WI38 (cell line): ENCODE results near the gene SPRY1.

ENCODE experiments used
- H3K4me3 ChIP-seq: 2 replicates; pipeline ENCODE4 v1.5.1; 2011; ENCODE audit warnings: low read depth, mild to moderate bottlenecking, control low read depth, low read length
- TF ChIP-seq, protein P1 (sequence below): IDR thresholded peaks from 2 replicates; pipeline ENCODE4 v1.5.1; 2012; ENCODE audit warnings: low read depth, mild to moderate bottlenecking, control low read depth, low read length

Gene SPRY1

GRCh38 chr4:123433573-123433972, 37.0 kb downstream of the SPRY1 start:
- H3K4me3 ChIP-seq: no peak overlapping the region
- TF ChIP-seq, protein P1, sequence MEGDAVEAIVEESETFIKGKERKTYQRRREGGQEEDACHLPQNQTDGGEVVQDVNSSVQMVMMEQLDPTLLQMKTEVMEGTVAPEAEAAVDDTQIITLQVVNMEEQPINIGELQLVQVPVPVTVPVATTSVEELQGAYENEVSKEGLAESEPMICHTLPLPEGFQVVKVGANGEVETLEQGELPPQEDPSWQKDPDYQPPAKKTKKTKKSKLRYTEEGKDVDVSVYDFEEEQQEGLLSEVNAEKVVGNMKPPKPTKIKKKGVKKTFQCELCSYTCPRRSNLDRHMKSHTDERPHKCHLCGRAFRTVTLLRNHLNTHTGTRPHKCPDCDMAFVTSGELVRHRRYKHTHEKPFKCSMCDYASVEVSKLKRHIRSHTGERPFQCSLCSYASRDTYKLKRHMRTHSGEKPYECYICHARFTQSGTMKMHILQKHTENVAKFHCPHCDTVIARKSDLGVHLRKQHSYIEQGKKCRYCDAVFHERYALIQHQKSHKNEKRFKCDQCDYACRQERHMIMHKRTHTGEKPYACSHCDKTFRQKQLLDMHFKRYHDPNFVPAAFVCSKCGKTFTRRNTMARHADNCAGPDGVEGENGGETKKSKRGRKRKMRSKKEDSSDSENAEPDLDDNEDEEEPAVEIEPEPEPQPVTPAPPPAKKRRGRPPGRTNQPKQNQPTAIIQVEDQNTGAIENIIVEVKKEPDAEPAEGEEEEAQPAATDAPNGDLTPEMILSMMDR: no peak

DNA sequence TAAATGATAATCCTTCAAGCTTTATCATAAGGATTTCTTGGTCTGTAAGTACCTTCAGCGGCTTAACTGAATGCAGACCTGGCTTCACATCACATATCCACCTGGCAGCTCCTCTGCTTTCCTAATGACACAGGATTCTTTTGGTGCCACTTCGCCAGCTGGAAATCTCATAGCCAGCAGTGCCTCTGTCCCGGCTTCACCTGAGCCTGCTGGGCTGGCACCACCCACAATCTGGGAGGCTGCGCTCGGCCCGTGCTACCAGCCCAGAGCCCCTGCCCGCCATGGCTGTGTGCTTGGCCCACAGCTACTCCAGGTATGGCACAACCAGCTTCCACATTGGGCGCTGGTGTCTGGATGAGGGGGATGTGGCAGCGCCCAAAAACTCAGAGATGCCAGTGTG, 37.4 kb downstream of the SPRY1 start:
- no peak overlapping the region for H3K4me3 ChIP-seq
- TF ChIP-seq, protein P1: no peak

DNA sequence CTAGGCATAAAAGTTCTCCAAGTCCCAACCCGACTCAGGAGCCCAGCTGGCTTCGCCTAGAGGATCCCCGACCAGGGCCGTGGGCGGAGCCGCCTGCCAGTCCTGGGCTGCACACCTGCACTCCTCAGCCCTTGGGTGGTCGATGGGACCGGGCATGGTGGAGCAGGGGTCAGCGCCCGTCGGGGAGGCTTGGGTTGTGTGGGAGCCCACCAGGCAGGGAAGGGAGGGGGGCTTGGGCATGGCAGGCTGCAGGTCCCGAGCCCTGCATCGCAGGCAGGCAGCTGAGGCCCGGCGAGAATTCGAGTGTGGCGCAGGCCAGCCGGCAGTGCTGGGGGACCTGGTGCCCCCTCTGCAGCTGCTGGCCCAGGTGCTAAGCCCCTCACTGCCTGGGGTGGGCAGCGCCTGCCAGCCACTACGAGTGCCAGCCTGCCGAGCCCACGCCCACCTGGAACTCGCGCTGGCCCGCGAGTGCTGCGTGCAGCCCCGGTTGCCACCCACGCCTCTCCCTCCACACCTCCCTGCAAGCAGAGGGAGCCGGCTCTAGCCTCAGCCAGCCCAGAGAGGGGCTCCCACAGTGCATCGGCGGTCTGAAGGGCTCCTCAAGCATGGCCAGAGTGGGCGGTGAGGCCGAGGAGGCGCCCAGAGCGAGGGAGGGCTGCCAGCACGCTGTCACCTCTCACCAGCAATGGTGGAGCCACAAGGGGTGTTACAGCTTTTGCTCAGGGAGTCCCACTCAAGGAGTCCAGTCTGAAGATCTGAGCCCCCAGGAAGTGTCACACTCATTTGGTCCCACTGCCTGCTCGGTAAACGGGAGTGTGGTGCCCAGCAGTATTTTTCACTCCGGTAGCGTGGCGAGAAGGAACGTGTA, 38.9 kb downstream of the SPRY1 start:
- TF ChIP-seq, protein P1: no peak
- H3K4me3 ChIP-seq: no peak overlapping the region

DNA sequence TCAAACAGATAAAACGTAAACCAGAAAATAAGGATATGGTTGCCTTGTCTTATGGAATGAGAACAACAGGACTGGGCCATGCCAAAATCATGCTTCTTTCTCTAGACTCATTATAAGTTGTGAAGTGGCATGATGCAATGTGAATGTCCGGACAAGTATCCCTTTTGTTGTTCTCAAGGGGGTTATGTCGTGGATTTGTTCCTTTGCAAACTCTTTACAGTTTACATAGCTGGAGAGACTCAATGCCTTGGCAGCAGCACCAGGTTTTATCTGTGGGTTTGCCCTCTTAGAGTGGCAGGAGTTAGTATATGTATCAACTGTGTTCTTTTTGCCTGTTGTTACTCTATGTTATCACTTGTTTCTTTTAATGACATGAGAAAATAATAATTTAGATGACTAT, 41.4 kb downstream of the SPRY1 start:
- no peak overlapping the region for H3K4me3 ChIP-seq
- TF ChIP-seq, protein P1: no peak

GRCh38 chr4:123443401-123444289, 47.0 kb downstream of the SPRY1 start:
- TF ChIP-seq, protein P1: no peak
- H3K4me3 ChIP-seq: 0 out of 2 replicates have a peak overlapping the region, but pooled peaks have one; percentile 6

DNA sequence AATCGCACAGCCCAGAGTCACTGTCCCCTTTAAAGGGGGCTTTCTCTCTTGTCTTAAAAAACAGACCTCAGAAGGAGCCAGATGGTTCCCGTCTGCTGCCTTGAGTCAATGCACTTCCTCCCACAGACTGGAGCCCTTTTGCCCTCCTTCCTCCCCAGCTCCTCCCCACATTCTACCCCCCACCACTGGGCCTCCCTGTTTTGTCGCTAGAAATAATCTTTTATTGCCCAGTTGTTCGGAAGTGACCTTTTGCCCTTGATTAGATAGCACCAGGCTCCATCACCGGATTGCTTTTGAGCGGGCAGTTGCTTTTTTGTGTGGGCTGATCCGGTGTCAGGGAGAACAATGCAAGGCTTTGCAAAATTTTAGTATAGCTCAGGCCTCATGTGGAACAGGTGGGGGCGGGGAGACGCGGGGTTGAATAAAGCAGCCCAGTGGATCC, 47.7 kb downstream of the SPRY1 start:
- TF ChIP-seq, protein P1: no peak
- H3K4me3 ChIP-seq: 0 out of 2 replicates have a peak overlapping the region, but pooled peaks have one; percentile 6
